ENCODE data around the gene SUSD2. TPM values are rescaled to one million over a fixed set of nuclear protein-coding genes. Genes with fewer than 3 reads are reported as not detected.
A peak's percentile ranks its signal among the peaks of the same experiment; 100 is the strongest.

Gene SUSD2
- total RNA-seq, 1 donor from 2014 or later = 12.3 TPM

DNA sequence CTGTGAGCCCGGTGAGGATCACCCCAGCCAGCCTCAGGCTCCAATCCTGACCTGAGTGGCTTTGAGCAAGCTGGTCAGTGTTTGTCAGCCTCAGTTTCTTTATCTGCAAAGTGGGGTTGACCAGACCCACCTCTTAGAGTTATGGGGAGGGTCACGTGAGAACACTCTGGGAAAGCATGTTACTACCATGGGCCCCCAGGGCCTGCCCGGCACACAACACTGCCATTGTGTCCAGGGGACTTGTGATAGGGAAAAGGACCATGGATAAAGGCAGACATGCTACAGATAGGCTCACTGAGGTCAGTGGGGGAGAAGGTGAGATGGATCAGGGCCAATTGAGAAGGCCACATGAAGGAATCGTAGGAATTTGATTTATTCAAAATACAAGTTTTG, 32.1 kb upstream of the SUSD2 start:
- DNase-seq (ENCODE audit: low spot score) = no peak

DNA sequence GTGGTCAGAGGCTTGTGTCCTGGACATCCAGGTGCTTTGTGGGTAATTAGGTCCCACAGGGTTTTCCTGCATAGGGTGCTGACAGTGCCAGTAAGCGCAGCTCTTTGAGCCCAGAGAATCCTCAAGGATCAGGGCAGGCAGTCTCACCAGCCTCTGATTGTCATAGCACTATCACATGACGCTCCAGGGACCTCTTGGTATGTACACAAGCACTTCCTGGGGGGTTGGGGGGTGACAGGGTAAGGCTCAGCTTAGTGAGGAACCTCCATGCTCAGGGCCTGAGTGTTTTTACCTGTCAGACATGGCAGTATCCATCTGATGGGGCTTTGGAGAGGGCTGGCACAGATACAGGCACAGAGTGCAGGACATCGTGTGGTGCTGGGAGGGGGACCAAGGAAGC, 27.9 kb upstream of the SUSD2 start:
- DNase-seq (ENCODE audit: low spot score) = no peak

DNA sequence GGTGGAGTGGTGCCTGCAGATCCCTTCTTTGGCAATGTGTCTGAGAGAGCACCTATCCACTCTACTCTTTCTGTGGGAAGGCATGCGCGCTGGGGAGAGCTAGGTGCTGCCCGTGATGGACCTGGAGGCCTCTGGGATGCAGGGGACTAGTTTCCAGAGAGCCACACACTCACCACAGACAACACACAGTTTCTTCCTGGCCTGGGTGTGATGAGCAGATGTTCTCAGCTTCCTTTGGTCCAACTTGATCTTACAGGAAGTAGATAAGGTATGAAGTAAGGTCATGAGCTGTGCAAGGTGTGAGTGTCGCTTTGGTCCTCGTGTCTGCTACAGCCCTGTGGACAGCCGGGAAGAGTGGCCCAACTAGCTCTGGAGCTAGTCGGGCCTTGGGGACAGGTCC, 27.3 kb upstream of the SUSD2 start:
- no peak for DNase-seq (ENCODE audit: low spot score)

DNA sequence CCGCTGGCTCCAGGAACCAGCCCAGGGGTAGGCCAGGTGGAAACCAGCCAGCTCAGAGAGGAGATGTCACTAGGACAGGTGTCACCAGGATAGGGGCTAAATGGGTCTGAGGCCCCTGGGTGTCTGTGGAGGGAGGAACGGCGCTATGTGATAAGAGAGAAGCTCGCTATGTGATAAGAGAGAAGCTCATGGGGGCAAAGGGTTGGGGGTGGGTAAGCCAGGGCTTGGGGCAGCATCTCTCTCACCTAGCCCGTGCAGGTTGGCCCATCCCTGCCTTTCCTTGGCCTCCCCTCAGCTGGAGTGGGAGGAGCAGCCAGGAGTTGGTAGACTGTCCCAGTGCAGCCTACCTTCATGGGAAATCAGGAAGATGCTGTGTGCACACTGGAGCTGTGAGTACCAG, 26.5 kb upstream of the SUSD2 start:
- no peak for DNase-seq (ENCODE audit: low spot score)

DNA sequence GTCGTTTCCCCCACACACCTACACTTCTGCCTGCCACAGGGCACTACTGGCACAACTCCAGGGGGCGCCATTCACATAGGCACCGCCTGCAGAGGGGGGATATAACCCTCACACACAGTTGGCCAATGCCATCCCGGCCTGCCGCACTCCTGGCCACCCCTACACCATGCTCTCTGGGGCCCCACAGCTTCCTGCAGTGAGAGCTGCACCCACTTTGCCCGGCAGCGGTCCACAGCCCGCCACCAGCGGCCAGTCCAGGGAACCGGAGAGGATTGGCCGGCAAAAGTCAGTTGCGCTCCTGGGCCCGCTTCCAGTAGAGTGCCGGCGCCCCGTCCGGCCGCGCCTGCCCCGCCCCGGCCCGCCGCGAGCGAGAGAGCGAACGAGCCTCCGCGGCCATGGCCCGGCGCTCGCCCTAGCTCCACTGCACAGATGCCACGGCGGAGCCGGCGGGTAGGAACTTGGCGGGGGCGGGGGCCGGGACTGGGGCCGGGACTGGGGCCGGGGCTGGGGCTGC, 25.6 kb upstream of the SUSD2 start:
- peak; percentile 69 for DNase-seq (ENCODE audit: low spot score)

DNA sequence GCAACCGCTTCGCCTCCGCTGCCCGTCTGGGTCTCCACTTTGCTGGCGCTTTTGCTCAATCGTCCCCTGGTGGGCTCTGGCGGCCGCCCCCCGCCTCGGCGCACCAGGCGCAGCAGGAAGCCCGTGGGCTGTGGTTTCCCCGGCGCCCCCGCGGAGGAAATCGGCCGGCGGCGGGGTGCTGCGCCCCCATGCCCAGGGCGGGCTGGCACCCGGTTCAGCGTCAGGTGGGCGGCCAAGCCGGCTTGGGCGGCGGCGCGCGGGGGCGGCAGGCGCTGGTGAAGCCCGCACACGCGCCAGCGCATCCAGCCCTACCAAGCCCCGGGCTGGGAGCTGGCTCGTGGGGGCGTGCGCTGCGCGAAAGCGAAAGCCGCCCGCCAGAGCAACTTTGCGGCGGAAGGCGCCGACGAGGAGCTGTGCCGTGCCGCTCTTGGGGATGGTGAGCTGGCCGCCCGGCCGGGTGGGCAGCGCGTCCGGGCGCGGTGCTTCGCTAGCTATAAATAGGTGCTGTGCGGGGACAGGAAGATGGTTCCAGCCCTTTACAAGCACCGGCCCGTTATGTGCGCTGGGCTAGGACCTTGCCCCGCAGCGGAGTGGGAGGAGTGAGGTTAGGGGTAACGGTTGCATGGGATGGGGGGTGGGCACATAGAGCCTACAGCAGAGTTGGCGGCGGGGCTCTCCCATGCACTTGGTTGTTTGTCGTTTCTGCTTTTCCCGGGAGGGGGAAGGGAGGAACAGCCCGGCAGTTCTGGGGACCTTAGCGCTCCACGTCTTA, 25.0 kb upstream of the SUSD2 start:
- no peak for DNase-seq (ENCODE audit: low spot score)

DNA sequence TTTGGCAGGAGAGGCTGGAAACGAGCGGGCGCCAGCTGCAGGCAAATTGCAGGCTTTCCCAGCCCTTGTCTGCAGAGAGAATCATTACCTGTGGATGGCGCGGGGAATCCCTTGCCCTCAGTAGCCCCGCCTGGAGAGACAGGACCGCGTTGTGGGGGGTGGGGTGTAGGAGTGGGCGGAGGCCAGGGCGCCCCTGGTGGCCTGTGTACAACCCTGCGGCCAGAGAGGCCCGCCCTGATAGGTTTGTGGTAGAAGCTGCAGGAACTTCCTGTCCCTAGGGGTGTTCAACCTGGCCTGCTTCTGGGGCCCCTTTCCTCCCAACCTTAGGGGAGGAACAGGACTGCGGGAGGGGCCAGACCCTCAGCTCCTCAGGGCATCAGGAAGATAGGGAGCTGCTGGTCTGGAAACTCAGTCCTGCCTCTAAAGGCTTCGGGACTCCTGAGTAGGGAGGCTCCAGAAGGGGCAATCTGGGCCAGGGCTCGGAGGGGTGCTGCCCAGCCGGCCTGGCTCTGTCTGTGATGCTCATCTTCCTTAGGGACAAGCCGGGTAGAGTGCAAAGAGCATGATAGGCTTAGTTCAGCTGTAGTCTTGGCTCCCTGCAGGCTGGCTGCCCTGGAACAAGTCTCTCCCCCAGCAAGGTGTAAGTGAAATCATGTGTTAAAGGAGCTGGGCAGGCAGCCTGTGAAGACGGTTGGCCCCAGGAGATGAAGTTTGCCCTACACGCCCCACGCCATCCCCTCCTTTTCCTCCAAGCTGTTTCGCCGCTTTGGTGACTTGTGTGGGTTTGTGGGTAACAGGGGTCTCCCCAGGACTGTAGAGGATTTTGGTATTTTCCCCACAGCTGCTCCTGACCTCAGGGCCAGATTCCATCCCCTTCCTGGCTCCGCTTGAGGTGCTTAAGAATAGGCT, 24.1 kb upstream of the SUSD2 start:
- DNase-seq (ENCODE audit: low spot score) = peak; percentile 76

DNA sequence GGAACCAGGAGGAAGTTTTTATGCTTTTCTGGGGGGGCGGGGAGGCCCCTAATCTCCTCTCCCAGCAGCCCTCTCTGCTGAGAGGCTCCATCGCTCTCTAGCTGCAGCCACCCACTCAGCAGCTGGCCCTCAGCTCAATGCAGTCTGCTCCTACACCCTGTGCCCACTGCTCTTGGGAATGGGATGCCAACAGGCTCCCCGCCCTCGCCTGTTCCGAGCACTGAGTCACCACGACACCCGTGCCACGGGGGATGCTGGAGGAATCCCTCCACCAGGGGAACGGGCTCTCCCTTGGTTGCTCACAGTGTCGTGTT, 23.5 kb upstream of the SUSD2 start:
- DNase-seq (ENCODE audit: low spot score) = peak; percentile 62

DNA sequence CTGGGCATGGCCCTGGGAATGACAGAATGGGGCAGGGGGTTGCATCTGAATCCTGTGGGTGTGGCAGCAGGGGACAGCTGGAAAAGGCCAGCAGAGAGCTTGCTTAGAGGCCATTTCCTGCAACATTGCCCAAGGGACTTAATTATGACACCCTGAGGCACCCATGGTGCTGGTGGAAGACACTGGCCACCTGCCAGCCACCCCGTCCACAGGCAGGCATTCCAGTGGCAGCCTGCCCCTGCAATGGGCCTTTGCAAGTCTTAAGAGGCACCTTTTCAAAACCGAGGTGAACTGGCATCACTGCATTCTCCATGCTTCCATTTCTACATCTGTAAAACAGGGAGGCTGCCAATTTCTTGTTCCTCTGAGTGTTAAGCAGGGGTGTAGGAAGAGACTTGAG, 21.6 kb upstream of the SUSD2 start:
- no peak for DNase-seq (ENCODE audit: low spot score)

DNA sequence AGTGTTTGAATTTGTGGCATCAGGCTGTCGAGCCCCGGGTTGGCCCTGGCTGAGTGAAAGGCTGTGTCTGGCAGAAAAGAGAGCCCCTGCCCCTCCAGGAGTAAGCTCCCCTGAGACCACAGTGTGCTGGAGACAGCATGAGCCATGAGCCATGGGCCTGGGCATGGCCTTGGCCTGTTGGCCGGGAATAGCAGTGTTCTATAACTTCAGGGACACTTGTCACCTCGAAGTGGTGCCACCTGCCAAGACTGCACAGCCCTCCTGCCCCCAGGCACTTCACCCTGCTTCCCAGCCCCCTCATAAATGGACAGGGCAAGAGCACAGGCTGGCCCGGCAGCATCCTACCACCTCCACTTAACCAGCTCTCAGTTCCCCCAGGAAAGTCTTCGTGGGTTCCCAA, 20.7 kb upstream of the SUSD2 start:
- DNase-seq (ENCODE audit: low spot score) = no peak

DNA sequence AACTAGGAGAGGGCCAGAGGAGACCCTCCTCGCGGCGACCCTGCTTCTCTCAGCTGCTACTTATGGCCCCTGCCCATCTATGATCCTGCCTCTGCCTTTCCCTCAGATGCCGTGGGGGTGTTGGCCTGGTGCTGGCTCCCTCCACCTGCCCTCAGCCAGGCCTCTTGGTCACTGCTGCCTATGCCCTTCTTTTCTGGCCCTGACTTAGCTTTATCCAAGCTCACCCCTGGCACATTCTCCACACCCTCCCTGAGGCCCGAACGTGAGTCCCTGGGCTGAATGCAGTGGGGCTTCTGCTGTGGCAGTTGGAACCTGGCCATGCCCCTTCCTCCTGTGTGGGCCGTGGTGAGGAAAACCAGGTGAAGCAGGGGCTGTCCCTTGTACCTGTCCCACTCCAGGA, 19.8 kb upstream of the SUSD2 start:
- DNase-seq (ENCODE audit: low spot score) = no peak

DNA sequence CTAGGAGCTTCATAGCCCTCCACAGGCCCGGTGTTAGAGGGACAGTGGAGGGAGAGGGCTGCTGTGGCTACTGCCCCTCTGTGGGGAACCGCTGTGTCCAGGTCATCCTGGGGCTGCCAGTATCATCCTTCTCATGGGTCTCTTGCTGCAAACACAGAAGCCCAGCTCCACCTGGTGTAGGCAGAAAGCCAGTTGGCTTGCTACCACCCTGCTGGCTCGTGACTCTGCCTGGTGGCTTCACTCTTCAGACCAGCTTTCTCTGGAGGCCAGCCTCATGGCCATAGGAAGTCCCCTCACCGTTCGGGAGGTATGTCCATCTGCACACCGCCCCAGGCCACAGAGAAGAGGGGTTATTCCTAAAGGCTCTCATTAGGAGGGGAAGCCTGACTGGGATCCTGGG, 19.4 kb upstream of the SUSD2 start:
- DNase-seq (ENCODE audit: low spot score) = no peak

DNA sequence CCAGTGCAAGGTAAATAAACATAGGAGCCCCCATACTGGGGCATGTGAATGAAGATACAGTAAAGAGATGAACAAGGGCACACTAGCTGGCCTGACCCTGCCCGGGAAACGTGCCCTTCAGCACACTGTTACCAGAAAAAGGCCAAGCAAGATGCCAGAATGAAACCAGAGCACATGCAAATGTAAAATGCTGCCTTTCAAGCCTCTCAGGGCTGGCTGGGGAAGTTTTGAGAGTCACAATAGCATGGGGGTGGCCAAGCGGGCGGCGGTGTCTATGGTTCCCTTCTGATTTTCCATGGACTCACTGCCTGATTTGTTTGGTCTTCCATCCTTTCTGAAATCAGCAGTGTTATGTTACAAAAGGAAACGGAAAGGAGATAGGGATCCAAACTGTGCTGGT, 18.9 kb upstream of the SUSD2 start:
- no peak for DNase-seq (ENCODE audit: low spot score)

DNA sequence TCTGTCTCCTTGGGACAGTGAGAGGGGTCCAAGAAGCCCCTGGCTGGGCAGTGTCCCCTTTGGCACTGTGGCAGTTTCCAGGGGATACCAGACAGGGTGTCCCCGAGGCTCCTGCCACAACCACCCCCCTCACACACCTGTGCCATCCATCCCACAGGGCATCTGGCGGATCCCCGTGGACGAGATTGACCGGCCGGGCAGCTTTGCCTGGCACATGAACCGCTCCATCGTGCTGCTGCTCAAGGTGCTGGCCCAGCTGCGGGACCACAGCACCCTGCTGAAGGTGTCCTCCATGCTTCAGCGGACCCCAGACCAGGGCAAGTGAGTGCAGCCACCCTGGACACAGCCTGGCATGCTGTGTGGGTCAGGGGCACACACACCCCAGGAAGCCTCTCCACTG, 17.0 kb upstream of the SUSD2 start:
- DNase-seq (ENCODE audit: low spot score) = no peak

DNA sequence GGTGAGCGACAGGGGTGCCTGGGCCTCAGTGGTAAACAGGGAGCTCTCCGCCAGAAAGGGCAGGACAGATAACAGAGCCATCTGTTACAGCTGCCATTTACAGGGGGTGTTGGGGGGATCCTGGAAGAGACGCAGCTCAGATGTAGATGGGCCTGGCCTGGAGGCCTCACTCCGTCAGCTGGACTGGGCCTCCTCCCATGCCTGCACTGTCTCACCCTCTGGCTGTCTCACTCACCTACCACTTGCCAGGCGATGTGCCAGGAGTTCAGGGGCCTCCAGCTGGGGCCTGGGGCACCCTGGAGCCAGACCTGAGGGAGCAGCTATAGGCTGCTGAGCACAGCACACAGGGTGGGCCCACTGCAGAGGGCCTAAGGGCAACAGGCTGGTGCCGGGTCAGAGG, 16.3 kb upstream of the SUSD2 start:
- DNase-seq (ENCODE audit: low spot score) = peak; percentile 72

DNA sequence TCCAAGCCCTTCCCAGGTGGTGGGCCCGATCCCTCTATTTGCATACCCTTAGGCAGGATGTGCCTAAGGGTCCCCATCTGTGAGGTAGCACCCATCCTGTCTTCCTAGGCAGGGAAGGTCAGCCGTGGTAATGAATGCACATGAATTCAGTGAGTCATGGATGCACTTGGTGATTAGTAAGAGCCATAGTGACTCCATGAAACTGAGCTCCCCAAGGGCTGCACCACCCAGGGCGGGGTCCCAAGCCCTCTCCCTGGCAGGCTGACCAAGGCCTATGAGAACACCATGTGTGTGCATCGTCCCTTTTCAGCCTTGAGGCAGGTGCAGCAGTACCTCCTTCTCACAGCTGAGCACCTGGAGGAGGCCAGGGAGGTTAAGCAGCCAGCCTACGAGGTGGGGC, 15.6 kb upstream of the SUSD2 start:
- no peak for DNase-seq (ENCODE audit: low spot score)

DNA sequence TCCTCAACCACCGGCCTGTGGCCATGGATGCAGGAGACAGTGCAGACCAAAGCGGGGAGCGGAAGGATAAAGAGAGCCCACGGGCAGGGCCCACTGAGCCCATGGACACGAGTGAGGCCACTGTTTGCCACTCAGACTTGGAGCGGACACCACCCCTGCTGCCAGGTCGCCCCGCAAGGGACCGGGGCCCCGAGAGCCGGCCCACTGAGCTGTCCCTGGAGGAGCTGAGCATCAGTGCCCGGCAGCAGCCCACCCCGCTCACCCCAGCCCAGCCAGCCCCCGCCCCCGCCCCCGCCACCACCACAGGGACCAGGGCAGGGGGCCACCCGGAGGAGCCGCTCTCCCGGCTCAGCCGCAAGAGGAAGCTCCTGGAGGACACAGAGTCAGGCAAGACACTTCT, 14.5 kb upstream of the SUSD2 start:
- no peak for DNase-seq (ENCODE audit: low spot score)

DNA sequence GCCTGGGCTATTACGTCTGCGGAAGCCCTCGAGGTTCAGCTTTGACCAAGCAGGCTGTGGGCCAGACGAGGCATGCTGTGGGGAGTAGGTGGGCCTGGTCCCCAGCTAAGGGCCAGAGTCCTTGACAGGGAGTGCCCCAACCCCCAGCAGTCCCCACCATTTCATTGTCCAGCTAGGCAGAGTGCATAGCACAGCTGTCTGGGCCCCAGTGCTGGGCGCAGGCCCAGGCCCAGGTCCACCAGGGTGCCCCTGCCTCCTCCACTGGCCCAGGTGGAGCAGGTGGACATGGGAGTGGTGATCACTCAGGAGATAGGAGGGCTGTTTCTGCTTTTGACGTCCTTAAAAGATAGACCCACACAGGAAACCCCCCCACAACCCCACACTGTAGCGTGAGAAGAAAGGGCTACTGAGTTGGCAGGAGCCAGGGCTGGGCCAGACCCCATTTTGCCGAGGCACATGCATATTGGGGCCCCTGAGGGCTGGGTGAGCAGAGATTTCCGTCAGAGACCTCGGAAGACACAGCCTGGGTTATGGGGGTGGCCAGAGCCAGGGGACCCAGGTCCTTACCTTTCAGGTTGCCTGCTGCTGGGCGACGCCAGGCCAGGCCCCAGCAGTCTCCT, 11.7 kb upstream of the SUSD2 start:
- no peak for DNase-seq (ENCODE audit: low spot score)

DNA sequence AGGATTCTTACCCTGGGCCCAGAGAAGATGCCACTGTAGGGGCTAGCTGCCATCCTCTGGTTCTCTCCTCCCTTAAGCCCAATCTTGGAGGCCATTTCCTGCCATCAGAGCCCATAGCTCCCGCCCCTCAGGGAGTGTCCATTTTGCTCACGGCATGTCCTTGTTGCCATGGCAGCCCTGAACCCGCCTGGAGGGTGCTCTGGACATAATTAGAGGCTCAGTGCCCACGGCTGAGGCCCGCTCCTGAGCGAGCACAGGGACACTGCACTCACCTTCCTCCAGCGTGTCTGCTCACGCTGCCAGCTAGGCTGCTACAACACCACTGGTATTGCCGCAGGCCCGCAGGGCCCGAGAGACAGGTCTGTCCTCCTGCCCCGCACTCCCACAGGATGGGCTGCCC, 11.1 kb upstream of the SUSD2 start:
- DNase-seq (ENCODE audit: low spot score) = peak; percentile 56

DNA sequence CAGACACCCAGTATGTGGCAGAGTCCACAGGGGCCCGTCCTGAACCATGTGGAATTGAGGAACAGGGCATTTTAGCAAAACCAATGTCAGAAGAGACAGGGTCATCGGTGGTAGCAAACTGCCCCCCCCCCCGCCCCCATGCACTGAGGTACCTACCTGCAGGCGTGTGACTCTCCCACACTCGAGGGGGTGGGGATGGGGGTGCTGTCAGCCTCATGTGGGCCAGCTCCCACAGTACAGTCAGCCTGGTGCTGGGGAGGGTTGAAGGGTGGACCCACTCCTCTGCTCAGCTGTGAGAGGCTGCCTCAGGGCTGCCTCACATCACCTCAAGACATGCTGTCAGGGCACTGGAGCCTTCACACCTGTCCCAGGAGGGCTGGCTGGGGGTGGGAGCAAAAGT, 10.7 kb upstream of the SUSD2 start:
- DNase-seq (ENCODE audit: low spot score) = no peak

DNA sequence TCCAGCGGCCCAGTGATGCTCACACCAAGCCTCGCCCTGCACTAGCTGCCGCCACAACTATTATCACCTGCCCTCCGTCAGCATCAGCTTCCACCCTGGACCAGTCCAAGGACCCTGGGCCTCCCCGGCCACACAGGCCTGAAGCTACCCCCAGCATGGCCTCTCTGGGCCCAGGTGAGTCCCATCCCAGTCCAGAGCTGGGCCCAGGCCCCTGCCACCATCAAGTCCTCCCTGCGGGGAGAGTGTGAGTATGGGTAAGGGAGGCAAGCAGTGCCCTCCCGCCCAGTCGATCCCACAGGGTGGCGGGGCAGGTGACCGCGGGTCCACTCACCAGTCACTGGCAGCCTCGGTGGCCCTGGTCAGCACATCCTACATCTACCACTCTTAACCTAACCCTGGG, 9.5 kb upstream of the SUSD2 start:
- no peak for DNase-seq (ENCODE audit: low spot score)

DNA sequence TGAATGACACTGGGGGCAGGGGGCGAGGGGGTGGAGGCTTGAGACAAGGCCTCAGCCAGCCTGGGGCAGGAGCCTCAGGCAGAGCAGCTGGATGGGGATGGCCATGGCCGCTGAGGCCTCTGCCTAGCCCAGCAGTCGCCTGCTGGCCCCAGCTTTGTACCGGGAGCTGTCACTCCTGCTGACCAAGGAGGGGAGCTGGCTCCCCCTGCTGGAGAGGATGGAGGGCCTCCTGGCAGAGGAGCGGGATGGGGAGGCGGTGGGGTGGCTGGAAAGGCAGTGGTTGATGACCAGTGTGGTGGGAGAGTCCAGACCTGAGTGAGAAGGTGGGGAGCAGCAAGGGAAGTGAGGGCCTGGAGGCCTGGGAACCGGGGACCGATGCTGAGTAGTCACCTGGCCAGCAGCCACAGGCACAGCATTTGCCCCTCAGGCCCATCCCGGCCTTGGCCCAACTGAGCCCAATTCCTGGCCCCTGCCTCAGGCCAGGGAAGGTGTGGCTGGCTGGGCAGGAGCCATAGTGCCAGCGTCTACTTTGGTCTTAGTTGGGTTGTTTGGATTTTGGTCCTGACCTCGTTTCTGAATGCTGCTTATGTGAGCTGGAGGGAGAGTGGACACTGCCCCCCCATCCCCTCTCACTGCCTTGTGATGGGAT, 6.0 kb upstream of the SUSD2 start:
- peak; percentile 59 for DNase-seq (ENCODE audit: low spot score)
